ENCODE measurements around the gene HOXB6.

Gene HOXB6

GRCh38 chr17:48577330-48577945, 27.3 kb downstream of the HOXB6 start:
- TF ChIP-seq, protein P1, sequence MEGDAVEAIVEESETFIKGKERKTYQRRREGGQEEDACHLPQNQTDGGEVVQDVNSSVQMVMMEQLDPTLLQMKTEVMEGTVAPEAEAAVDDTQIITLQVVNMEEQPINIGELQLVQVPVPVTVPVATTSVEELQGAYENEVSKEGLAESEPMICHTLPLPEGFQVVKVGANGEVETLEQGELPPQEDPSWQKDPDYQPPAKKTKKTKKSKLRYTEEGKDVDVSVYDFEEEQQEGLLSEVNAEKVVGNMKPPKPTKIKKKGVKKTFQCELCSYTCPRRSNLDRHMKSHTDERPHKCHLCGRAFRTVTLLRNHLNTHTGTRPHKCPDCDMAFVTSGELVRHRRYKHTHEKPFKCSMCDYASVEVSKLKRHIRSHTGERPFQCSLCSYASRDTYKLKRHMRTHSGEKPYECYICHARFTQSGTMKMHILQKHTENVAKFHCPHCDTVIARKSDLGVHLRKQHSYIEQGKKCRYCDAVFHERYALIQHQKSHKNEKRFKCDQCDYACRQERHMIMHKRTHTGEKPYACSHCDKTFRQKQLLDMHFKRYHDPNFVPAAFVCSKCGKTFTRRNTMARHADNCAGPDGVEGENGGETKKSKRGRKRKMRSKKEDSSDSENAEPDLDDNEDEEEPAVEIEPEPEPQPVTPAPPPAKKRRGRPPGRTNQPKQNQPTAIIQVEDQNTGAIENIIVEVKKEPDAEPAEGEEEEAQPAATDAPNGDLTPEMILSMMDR (IDR thresholded peaks at IDR 0.05; ENCODE audit: control insufficient read depth, insufficient read depth, low read depth, low read length, missing control alignments) = no peak
- no peak for DNase-seq (ENCODE audit: low read depth)
- no peak overlapping the region for H3K4me3 ChIP-seq (ENCODE audit: control insufficient read depth, low read depth, low read length)

DNA sequence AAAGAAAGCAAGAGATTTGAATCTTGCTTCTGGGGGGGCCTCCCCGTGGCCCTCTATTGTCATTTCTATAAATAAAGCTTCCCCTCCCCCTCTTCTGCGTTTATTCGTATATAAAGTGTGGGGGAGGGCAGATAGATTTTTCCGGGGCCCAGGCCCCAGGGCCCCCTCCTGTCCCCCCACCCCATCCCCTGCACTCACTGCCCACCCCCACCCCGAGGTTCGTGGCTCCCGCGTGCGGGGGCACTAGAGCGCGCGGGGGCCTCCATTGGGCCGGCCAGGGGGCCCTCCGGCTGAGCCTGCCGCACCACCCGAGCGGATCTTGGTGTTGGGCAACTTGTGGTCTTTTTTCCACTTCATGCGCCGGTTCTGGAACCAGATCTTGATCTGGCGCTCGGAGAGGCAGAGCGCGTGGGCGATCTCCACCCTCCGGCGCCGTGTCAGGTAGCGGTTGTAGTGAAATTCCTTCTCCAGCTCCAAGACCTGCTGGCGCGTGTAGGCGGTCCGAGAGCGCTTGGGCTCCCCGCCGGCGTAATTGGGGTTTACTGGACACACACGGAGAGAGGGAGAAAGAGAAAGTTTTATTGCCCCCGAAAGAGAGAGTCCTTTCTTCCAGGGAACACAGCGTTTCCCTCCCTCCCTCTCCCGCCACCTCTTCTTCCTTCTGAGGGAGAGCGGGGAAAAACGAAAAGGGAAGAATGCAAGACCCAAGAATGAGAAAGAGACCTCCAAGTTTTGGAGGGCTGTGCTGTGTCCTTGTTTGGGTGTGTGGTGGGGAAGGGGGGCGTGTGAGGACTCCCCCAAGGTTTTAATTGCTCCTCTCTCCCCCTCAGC, 28.1 kb downstream of the HOXB6 start:
- TF ChIP-seq, protein P1 (IDR thresholded peaks at IDR 0.05; ENCODE audit: control insufficient read depth, insufficient read depth, low read depth, low read length, missing control alignments) = no peak
- H3K4me3 ChIP-seq (ENCODE audit: control insufficient read depth, low read depth, low read length) = no peak overlapping the region
- DNase-seq (ENCODE audit: low read depth) = no peak

GRCh38 chr17:48575673-48576478, 28.9 kb downstream of the HOXB6 start:
- TF ChIP-seq, protein P1 (IDR thresholded peaks at IDR 0.05; ENCODE audit: control insufficient read depth, insufficient read depth, low read depth, low read length, missing control alignments) = no peak
- no peak for DNase-seq (ENCODE audit: low read depth)
- H3K4me3 ChIP-seq (ENCODE audit: control insufficient read depth, low read depth, low read length) = no peak overlapping the region

- TF ChIP-seq, protein P1 (IDR thresholded peaks at IDR 0.05; ENCODE audit: control insufficient read depth, insufficient read depth, low read depth, low read length, missing control alignments) = no peak
- no peak overlapping the region for H3K4me3 ChIP-seq (ENCODE audit: control insufficient read depth, low read depth, low read length)
- DNase-seq (ENCODE audit: low read depth) = no peak
Measured at GRCh38 chr17:48575066-48575582, 29.7 kb downstream of the HOXB6 start.

DNA sequence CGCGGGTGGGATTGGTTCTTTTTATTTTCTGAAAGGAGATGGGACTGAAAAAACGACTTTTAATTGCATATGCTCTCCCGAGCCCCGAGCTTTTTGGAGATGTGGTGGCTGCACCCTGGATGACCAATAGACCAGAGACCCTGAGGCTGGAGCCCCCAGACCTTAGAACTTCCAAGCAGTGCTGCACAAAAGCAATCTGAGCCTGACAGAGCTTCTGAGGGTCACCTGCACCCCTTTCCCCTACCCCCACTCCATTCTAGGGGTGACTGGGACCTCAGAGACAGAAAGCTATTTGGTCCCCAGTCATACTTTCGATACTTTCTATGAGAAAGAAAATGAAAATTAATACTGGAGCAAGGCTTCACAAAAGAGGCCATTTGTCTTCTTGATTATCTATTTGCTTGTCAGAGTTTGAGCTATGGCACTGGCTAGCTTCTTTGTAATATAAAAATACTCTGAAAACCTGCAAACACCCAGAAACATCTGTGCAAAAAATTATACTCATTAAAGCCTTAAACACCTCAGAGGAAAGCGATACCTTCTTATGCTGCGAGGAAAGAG, 30.2 kb downstream of the HOXB6 start:
- no peak for DNase-seq (ENCODE audit: low read depth)
- TF ChIP-seq, protein P1 (IDR thresholded peaks at IDR 0.05; ENCODE audit: control insufficient read depth, insufficient read depth, low read depth, low read length, missing control alignments) = no peak
- H3K4me3 ChIP-seq (ENCODE audit: control insufficient read depth, low read depth, low read length) = no peak overlapping the region

GRCh38 chr17:48571826-48572417, 32.9 kb downstream of the HOXB6 start:
- TF ChIP-seq, protein P1 (IDR thresholded peaks at IDR 0.05; ENCODE audit: control insufficient read depth, insufficient read depth, low read depth, low read length, missing control alignments) = no peak
- DNase-seq (ENCODE audit: low read depth) = no peak
- H3K4me3 ChIP-seq (ENCODE audit: control insufficient read depth, low read depth, low read length) = no peak overlapping the region

All from AG09309 (cell line).